GM19455 (cell line): ENCODE results near the gene CSNK1A1.
"Not testable (repeated sequence)": the region's sequence is repeated elsewhere in the genome, so short reads cannot be mapped to it uniquely, and the experiment has no call there.

ENCODE experiments used
- ATAC-seq: cut with Tn5 transposase; IDR thresholded peaks from one replicate; pipeline ENCODE4 v1.9.1; 2021; ENCODE audit not compliant: unreplicated experiment

CSNK1A1 gene

DNA sequence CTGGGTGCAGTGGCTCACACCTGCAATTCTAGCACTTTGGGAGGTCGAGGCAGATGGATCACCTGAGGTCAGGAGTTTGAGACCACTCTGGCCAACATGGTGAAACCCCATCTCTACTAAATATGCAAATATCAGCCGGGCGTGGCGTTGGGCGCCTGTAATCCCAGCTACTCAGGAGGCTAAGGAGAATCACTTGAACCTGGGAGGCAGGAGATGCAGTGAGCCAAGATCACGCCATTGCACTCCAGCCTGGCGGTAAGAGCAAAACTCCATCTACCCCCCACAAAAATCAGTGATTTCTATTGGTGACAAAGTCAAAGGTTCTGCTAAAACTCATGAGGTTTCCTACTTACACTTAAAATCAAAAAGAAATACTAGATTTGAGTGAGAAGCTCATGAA, 18.8 kb downstream of the CSNK1A1 start:
- no peak for ATAC-seq

DNA sequence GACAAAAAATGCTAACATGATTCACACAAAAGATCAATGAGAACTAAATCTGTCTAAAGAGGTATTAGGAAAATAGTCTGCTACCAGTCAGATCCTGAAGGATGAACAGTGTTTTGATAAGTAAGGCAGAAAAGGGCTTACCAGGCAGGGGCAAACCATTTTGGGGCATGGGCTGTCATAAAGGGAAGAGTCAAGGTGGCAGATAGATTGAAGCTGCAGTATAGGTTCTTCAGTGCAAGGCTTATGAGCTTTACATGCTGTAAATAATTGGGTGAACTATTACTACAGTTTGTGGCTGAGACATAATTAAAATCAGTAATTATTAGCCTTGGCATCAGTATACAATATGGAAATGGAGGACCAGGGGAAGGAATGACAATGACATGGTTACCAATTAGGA, 21.8 kb downstream of the CSNK1A1 start:
- no peak for ATAC-seq

DNA sequence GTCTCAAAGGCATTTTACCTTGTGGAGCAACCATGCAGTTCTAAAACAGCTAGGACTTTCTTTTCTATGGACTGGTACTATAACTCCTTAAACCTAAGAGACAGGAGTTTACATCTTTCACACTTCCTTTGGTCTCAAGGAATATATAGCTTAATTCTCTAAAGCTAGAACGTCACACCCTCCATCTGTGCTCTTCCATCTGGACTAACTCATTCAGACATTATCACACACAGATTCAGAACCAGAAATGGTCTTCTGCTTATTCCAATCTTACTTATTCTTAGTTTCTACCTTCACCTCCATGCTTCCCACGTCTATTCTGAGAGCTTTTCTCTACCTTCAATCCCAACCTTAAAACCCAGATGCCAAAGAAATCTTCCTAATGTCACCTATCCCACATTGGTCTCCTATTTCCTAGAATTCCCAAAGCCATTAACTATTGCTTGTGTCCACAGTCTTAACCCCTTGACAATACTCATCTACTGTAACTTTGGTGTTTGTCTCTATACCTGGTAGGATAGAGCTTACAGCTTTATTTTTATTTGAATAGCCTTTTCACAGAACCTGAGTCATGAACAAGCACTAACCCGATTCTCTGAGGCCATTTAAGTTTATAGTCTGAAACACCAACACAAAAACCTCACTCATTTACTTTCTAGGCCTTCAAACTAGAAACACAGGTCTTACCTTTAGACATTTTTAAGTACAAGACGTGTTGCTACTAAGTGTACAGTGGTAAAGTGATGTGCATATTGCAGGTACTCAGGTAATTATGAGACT, 22.8 kb downstream of the CSNK1A1 start:
- no peak for ATAC-seq

DNA sequence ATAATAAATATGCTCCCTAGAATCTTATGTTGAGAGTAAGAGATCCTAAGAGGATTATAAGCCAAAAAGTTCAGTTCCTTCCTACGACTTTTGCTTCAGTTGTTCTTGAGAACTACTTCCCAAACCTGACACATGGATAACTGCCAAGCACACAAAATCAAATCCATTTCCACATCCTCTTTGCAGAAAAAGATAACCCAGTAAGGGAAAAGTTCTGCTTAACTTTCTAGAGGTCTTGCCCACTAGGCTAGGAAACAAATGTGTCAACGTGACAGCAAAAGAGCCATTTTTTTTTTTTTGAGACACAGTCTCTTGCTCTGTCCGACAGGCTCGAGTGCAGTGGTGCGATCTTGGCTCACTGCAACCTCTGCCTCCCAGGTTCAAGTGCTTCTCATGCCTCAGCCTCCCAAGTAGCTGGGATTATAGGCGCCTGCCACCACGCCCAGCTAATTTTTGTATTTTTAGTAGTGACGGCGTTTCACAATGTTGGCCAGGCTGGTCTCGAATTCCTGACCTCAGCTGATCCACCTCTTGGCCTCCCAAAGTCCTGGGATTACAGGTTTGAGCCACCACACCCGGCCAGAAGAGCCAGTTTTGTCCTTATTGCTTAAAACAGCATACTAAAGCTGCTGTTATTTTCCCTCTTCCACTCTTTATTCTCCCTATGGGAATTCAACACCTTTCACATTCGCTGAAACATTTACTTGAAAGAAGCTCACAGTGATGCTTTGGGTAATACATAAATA, 24.2 kb downstream of the CSNK1A1 start:
- ATAC-seq = no peak

DNA sequence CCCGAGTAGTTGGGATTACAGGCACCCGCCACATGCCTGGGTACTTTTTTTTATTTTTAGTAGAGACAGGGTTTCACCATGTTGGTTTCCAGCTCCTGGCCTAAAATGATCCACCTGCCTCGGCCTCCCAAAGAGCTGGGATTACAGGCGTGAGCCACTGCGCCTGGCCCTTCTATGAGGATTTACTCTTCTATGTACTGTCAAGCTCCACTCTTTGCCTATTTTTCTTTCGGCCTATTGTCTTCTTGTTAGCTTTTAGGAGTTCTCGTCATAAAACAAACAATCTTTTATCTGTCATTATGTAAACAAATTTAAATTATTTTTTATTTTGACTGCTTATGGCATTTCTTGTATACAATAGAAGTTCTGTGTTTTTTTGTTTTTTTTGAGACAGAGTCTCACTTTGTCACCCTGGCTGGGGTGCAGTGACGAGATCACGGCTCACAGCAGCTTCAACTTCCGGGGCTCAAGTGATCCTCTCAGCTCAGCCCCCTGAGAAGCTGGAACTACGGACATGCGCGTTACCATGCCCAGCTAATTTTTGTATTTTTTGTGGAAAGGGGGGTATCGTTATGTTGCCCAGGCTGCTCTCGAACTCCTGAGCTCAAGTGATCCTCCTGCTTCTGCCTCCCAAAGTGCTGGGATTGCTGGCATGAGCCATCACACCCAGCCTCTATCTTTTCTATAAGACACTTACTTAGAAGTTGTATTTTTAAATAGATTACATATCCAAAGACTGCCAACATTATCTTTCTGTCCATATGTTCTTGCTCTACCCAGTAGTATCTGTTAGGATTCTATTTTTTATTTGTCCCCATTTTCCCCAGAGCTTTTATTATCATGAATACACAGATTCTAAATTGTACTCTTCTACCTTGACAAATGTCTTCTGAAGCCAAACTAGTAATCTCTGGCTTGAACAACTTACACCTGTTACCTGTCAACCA, 29.2 kb downstream of the CSNK1A1 start:
- no peak for ATAC-seq

DNA sequence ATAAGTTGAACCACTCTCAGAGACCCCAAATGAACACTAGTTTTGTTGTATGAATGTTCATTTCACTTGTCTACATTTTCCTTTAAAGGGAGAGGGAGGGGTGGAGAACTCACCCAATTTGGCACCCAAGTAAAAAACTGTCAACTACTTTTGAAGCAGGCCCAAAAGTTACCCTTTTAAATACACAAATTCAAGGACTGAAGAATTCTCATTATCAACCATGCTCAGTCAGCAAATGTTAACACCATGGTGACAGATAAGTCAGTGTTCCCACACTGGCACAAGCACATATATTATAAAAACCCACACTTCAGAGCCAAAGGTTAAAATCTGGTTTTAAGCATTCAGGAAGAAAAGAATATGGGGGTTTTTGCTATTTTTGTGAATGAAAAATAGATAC, 31.6 kb downstream of the CSNK1A1 start:
- ATAC-seq = no peak

DNA sequence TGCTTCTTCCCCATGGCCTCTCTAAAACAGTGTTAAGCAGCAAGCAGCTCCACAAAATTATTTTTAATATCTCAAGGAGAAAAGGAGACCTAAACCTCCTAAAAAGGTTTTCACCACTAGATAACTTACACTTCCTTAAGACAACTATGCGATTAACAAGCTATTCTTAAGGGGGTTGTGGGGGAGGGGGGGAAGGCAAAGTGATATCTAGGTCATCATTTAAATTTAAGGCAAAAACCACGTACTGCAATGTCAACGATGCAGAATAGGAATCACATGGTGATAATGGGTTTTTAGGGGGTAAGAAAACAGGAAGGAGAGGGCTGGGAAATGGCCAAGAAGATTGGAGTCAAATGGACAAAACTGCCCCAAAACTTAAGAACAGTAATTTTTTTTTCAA, 32.6 kb downstream of the CSNK1A1 start:
- ATAC-seq = no peak

DNA sequence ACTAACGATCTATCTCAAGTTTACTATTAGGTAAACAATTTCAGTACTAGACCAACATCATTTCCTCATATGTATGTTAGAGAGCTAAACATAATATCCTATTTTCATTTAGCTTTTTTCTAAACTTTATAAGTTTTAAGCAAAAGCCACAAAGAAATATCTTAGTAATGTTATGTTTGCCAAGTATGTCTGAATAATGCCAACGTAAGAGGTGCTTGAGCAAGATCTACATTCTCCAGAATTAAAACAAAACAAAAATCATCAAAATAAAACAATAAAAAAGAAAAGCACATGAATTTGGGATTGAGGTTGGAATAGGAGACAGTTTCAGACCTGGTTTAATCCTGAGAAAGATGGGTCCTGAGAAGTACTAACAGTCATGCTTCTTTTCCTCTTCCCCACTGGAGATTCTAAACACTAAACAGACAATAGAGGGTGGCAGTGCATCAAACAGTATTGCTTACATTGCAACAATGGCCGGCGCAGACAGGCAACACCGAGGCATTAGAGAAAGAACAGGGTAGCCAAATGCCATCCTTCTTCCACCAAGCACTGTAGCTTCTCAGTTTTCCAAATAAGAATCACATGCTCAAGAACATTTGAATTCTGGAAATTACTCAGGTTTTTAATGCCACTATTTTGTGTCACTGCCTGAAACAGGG, 33.6 kb downstream of the CSNK1A1 start:
- ATAC-seq = no peak

DNA sequence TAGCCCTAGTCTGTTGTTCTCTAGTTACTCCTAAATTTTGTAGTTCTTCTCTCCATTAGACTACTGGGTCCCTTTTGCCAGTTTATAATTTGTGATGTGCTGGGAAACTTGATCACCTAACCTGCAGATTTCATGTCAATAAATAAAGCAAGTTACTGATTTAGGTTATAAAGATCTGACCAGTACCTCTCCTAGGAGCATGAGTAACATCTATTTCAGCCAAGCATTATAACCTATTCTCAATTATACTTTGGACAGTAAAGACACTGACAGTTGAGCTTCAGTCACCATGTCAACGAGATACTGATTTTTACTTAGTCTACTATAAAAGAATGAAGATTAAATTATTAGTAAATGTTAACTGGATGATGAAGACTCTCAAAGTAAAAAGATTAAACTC, 36.7 kb downstream of the CSNK1A1 start:
- no peak for ATAC-seq

DNA sequence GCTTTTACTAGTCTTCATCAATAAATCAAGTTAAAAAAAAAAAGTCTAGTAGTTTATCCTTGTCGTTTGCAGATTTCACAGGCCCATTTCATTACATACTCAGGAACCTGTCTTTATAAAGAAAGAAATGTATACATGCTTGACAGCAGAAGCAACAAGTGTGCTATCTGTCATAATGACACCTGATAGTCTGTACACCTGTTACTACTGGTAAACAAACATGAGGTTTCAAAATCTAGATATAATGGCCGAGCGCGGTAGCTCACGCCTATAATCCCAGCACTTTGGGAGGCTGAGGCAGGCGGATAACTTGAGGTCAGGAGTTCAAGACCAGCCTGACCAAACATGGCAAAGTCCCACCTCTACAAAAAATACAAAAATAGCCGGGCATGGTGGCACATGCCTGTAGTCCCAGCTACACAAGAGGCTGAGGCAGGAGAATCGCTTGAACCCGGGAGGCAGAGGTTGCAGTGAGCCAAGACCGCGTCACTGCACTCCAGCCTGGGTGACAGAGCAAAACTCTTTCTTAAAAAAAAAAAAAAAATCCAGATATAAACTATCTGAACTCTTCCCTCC, 37.8 kb downstream of the CSNK1A1 start:
- ATAC-seq = not testable (repeated sequence)

DNA sequence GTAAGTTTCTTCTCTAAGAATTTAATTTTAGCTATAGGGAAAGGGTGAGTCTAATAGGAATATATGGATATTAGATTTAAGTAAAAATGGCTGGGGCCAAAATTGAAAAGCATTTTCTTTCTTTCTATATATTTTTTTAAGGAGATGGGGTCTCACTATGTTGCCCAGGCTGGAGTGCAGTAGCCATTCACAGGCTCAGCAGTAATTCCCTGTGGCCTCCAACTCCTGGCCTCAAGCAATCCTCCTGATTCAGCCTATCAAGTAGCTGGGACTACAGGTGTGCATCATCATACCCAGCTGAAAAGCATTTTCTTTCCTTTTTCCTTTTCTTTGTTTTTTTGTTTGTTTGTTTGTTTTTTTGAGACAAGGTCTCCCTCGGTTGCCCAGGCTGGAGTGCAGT, 41.1 kb downstream of the CSNK1A1 start:
- ATAC-seq = no peak

DNA sequence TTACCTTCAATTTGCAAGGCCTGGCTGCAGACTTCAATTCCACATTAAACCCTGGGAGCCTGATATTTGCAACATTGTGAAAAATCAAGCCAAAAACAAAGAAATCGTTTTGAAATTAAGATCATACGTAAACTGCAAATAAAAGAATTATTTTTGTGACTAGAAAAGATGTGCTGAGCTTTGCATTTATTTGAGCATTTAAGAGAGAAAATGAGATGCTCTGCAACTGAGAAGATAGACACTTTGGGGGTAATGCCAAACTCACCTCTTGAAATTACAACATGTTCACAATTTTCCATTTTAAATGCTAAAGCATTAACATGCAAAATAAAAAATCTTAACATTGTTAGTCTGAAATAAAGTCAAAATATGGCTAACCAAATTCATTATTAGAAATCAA, 46.6 kb downstream of the CSNK1A1 start:
- ATAC-seq = no peak

DNA sequence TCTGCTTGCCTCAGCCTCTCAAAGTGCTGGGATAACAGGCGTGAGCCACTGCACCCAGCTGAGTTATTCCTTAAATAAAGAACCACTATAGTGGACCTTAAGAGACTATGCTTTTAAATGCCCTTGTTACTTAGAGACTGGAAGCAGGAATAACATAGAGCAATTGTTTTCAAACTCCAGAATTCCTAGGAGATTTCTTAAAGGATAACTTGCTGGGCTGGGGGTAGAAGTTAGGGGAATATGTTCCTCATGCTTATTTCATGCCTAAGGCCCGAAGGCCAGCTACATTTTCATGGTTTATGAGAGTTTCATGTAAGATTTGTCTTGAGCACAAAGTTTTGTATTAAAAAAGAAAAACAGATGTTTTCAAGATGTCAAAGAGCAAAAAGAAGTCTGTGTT, 48.2 kb downstream of the CSNK1A1 start:
- no peak for ATAC-seq

DNA sequence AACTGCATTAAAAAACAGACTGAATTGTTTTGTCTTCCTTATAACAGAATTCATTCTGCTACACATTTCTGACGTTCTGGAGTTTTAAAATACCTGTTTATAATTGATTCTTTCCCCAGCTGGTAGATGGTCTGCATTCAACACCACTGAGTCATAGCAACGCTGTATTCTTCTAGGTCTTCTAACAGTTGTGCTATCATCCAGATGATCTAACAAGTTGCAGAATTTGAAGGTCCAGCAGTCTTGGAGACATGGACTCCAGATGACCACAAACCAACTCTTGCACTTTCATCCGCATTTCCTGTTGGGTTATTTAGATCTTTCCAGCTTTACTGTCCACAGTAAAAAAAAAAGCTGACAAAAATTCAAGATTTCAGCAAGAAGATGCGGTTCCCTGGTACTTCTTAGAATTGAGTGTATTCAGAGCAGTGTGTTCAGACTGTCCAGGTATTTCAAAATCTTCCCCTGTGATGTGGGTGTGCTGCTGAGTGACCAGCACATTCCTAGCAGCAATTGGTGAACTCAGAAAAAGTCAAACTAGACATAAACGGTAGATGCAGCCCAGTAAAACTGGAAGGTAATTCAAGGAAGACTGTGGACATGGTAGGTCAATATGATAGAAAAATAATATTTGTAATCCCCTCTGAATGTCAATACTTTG, 50.2 kb downstream of the CSNK1A1 start:
- no peak for ATAC-seq

DNA sequence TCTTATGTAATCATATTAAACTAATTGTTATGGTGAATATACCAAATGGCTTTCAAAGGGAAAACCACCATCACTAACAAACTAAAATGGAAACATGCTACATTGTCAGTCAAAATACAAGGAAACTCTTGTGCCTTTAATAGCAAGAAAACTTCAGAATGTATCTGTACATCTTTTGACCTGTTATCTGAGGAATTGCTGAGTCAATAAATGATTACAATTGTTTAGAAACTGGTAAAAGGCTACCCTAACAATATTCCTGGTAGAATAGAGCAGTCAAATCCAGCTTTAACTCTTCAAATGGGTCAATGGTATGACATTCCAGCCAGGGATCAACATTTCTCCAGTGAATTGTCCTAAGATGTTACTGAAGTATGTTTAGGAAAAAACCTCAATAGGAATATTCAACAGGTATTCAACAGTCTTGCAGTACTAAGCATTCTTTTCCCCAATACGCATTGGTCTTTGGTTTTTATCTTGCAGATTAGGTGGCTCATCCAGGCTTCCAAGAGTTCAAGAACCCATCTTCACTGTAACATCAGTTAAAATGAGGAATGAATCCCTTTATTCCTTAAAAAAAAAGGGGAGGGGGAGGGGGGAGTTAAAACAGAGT, 52.4 kb downstream of the CSNK1A1 start:
- no peak for ATAC-seq

DNA sequence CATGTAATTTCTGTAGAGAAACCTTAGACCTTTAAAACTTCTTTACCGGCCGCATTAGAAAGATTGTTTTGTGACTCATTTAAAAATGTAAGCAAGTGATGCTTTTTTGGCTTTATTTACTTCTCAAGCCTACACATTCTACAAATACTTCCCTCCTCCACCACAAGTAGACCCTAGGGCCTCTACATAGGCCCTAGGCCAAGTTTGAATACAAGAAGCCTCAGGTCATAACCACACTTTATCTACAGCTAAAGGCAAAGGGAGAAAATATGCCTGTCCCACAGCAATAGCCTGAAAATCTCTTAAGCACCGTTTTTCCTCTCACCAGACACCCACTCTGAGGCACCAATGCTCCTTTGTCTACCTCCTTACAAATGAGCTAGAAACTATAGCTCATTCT, 53.9 kb downstream of the CSNK1A1 start:
- ATAC-seq = no peak

DNA sequence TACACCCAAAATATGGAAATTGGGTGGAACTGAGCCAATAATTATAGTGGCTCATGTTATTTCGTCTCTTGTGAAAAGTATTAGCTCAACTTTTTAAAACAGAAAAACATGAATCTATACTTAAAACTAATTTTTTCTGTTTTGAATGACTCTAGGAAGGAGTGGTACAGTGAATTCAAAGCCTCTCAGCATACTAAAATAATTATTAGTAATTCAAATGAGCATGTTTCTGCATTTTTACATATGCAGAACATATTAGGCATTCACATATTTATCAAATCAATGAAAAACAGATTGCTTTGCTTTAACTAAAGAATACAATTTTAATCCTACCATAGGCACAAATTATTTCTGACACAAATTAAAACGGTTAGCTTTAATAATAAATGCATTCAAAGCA, 54.3 kb downstream of the CSNK1A1 start:
- no peak for ATAC-seq

DNA sequence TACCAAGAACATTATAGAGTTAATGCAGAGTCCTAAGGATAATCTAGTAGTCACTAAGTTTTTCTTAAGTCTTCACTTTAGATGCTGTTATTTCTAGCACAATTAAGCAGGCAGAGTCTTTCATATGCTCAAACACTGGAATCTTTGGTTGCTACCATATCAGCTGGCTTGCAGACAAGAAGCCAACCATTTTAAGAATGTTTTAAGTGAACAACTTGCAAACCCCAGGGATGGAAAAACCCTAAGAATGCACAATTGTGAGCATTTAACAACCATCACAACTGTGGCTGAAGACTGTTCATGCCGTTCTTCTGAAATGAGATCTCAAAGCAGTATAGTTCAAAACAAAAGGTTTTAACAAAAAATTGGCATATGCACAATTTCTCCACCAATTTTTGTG, 55.1 kb downstream of the CSNK1A1 start:
- ATAC-seq = no peak

DNA sequence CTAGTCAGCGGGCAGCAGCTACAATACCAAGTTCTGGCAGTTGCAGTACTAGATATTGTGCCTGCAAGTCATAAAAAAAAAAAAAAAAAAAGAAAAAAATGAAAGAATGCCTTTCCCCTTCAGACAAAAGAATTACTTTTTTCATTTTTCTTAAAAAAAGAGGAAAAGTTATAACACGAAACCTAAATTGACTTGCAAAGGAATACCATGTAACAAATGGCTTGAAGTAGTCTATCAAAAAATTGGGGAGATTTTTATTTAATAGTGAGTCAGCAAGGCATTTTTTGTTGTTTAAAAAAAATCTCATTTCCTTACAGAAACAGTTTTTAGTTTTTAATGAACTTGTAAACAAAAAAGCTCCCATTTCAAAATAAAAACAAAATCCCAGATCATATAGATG, 55.6 kb downstream of the CSNK1A1 start:
- no peak for ATAC-seq

DNA sequence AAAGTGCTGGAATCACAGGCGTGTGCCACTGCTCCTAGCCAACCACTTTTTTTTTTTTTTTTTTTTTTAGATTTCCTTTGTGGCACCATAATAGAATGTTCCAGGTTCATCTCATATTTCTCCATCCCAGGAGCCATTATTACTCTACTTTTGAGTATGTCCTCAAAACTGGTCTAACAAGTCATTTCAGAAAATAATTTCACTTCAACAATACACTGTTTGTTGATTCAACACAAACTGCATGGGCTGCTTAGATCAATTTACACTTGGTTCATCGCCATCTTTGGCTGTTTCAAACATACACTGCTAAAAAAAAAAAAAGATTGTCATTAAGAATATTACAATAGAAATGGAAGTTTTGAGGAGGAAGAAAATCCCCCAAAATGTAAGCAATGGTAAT, 57.9 kb downstream of the CSNK1A1 start:
- ATAC-seq = no peak
